Activated naive CD4-positive, alpha-beta T cell treated with anti-CD3 and anti-CD28 coated beads, Interleukin-2, amount 50 U/mL, for 24 hours (primary cell): Measurements from ENCODE around the gene TMEM132A.

Experiments used
- H3K27ac Mint-ChIP-seq: one replicate; pipeline ENCODE4 v1.8.0; 2021; ENCODE audit warnings: mild to moderate bottlenecking, mixed read lengths
- H3K27me3 Mint-ChIP-seq: one replicate; pipeline ENCODE4 v1.8.0; 2021; ENCODE audit warnings: mixed read lengths
- H3K36me3 Mint-ChIP-seq: one replicate; pipeline ENCODE4 v1.8.0; 2021; ENCODE audit warnings: mixed read lengths
- H3K4me1 Mint-ChIP-seq: one replicate; pipeline ENCODE4 v1.8.0; 2021; ENCODE audit warnings: mixed read lengths
- H3K4me3 Mint-ChIP-seq: one replicate; pipeline ENCODE4 v1.8.0; 2021; ENCODE audit warnings: mild to moderate bottlenecking, mixed read lengths
- H3K9me3 Mint-ChIP-seq: one replicate; pipeline ENCODE4 v1.8.0; 2021; ENCODE audit warnings: mixed read lengths

Gene TMEM132A

GRCh38 chr11:60948250-60948649 lies 24.0 kb downstream of the TMEM132A start:
- Mint-ChIP-seq H3K36me3 (peaks cover 8% of the 10 kb centered on the region), H3K27me3 (no peaks in the 10 kb centered on the region), H3K4me3 (no peak overlapping the region)

GRCh38 chr11:60950024-60950423 lies 25.8 kb downstream of the TMEM132A start:
- Mint-ChIP-seq H3K4me3 (peak overlapping the region; percentile 57), H3K4me1 (peaks cover 35% of the 10 kb centered on the region), H3K27me3 (no peaks in the 10 kb centered on the region), H3K36me3 (peaks cover 2% of the 10 kb centered on the region), H3K27ac (peak overlapping the region; percentile 51), H3K9me3 (no peaks in the 10 kb centered on the region)

More at GRCh38 chr11:60948250-60948649, 24.0 kb downstream of the TMEM132A start:
- H3K27ac Mint-ChIP-seq = no peak overlapping the region
- H3K4me1 Mint-ChIP-seq = peaks cover 30% of the 10 kb centered on the region
- H3K9me3 Mint-ChIP-seq = no peaks in the 10 kb centered on the region

GRCh38 chr11:60950933-60951605 lies 26.8 kb downstream of the TMEM132A start:
- Mint-ChIP-seq H3K27ac (no peak overlapping the region), H3K27me3 (no peaks in the 10 kb centered on the region), H3K36me3 (no peaks in the 10 kb centered on the region), H3K9me3 (no peaks in the 10 kb centered on the region), H3K4me3 (peak overlapping the region; percentile 81), H3K4me1 (peaks cover 35% of the 10 kb centered on the region)

- H3K36me3 Mint-ChIP-seq = no peaks in the 10 kb centered on the region
- peaks cover 35% of the 10 kb centered on the region for H3K4me1 Mint-ChIP-seq
- H3K9me3 Mint-ChIP-seq = no peaks in the 10 kb centered on the region
- peak overlapping the region; percentile 95 for H3K27ac Mint-ChIP-seq
- peak overlapping the region; percentile 81 for H3K4me3 Mint-ChIP-seq
- no peaks in the 10 kb centered on the region for H3K27me3 Mint-ChIP-seq
These were observed 27.3 kb downstream of the TMEM132A start for GRCh38 chr11:60951606-60951903.

GRCh38 chr11:60951904-60952741 lies 27.9 kb downstream of the TMEM132A start, which contains the start of gene SLC15A3:
SLC15A3 (minus strand) TSS chr11:60952176; CDS start chr11:60951551, 625 bp downstream.
- Mint-ChIP-seq H3K27me3 (no peaks in the 10 kb centered on the region), H3K4me3 (peak within 1 kb of the TSS; percentile 81), H3K36me3 (no peaks in the 10 kb centered on the region), H3K4me1 (peaks cover 35% of the 10 kb centered on the region), H3K27ac (peak within 1 kb of the TSS; percentile 95), H3K9me3 (no peaks in the 10 kb centered on the region)

DNA sequence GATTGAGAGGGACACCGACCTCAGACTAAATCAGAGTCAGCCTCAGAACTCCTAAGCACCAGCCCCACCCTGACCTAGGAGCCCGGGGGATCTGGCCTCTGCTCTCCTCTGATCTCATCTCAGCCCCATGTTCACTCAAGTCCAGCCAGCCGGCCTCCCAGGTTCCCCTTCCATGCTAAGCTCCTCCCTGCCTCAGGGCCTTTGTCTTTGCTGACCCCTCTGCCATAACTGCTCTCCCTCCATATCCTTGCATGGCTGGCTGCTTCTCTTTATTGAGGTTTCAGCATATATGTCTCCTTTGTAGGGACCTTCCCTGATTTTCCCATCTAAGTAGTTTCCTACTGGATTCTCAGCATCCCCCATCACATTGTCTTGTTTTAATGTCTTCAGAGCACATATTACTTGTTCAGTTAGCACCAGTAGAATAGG lies 28.5 kb downstream of the TMEM132A start:
- Mint-ChIP-seq H3K27ac (peak overlapping the region; percentile 62), H3K4me3 (peak overlapping the region; percentile 81), H3K4me1 (peaks cover 35% of the 10 kb centered on the region), H3K9me3 (no peaks in the 10 kb centered on the region), H3K27me3 (no peaks in the 10 kb centered on the region), H3K36me3 (no peaks in the 10 kb centered on the region)

- H3K4me3 Mint-ChIP-seq = no peak overlapping the region
- H3K9me3 Mint-ChIP-seq = no peaks in the 10 kb centered on the region
- H3K27ac Mint-ChIP-seq = peak overlapping the region; percentile 43
- no peaks in the 10 kb centered on the region for H3K27me3 Mint-ChIP-seq
- no peaks in the 10 kb centered on the region for H3K36me3 Mint-ChIP-seq
- H3K4me1 Mint-ChIP-seq = peaks cover 31% of the 10 kb centered on the region
These were observed 29.5 kb downstream of the TMEM132A start for GRCh38 chr11:60953781-60954180.

DNA sequence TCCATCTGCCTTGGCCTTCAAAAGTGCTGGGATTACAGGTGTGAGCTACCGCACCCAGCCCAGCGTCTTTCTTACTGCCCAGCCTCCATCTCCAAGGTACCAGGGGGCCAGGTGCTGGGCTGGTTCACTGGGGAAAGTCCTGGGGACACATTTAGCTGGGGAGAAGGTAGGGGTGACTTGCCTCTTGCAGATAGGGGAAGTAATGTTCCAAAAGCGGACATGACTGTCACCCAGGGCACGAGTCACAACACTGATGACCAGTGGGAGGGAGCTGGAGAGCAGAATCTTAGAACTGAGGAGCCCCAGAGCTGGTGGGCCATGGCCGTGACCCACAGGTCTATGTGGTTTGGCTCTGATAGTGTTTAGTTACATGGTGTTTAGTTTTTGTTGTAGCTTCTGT lies 30.2 kb downstream of the TMEM132A start:
- Mint-ChIP-seq H3K4me1 (peaks cover 30% of the 10 kb centered on the region), H3K27me3 (no peaks in the 10 kb centered on the region), H3K4me3 (no peak overlapping the region), H3K36me3 (no peaks in the 10 kb centered on the region), H3K9me3 (no peaks in the 10 kb centered on the region), H3K27ac (no peak overlapping the region)

DNA sequence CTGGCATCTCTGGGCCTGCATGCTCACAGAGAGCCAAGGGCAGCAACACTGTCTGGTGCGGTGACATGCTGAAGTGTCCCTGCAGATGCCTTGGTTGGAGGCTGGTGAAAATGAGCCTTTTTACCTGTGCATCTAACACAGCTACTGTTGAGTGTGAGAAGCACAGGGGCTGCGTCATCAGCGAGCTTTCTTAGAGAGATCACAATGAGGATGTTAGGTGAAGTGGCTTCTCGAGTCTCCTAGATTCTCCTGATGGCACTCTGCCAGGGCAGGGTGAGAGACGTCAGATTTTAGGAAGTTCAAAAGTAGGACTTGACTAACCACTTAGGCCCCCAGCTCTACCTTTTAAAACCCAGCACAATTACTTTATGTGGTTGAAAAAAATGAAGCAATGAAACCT lies 31.3 kb downstream of the TMEM132A start:
- H3K27ac Mint-ChIP-seq = no peak overlapping the region
- no peak overlapping the region for H3K4me3 Mint-ChIP-seq
- H3K9me3 Mint-ChIP-seq = no peaks in the 10 kb centered on the region
- no peaks in the 10 kb centered on the region for H3K27me3 Mint-ChIP-seq
- peaks cover 23% of the 10 kb centered on the region for H3K4me1 Mint-ChIP-seq
- no peaks in the 10 kb centered on the region for H3K36me3 Mint-ChIP-seq

DNA sequence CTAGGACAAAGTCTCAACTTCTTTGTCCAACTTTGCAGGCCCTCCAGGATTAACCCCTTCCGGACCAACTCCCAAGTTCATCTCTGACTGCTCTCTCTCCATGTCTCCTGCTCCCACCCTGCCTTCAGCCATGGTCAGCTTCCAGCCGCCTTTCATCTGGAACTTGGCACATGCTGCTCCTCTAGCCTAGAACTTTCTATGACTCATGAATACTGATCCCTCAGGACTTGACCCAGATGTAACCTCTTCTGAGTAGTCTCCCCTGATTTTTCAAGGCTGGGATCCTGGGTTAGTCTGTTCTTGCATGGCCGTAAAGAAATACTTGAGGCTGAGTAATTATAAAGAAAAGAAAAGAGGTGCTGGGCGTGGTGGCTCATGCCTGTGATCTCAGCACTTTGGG lies 32.9 kb downstream of the TMEM132A start:
- Mint-ChIP-seq H3K36me3 (no peaks in the 10 kb centered on the region), H3K27me3 (no peaks in the 10 kb centered on the region), H3K4me3 (no peak overlapping the region), H3K4me1 (peaks cover 16% of the 10 kb centered on the region), H3K9me3 (no peaks in the 10 kb centered on the region), H3K27ac (peak overlapping the region; percentile 31)

DNA sequence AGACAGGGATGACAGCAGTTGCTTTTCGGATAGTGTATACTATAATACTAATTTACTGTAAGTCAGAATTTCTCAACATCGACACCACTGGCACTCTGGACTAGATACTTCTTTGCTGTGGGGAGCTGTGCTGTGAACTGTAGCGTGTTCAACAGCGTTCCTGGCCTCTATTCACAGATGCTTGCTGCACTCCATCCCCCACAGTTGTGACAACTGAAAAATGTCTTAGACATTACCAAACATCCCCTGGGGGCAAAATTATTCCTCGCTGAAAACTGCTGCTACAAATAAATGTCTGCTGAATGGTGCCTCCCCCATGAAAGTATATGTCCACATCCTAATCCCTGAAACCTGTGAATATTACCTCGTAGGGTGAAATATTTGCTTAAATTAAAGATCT lies 35.2 kb downstream of the TMEM132A start:
- Mint-ChIP-seq H3K4me3 (no peak overlapping the region), H3K36me3 (no peaks in the 10 kb centered on the region), H3K4me1 (no peaks in the 10 kb centered on the region), H3K27me3 (no peaks in the 10 kb centered on the region), H3K27ac (peak overlapping the region; percentile 10), H3K9me3 (no peaks in the 10 kb centered on the region)

DNA sequence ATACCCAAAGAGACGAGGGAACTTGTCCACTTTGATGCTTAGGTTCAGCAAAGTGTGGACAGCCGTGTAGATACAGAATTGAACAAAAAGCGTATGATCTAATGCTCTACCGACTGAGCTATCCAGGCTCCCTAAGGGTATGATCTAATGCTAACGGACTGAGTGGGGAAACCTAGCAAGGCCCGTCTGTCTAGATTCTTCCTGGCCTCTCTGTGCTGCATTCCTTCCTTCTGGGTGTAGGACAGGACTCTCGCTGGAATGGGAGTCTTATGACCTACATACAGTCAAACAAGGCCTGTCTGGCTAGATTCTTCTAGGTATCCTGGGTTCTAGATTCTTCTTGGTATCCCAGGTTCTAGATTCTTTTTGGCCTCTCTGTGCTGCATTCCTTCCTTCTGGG lies 36.1 kb downstream of the TMEM132A start:
- no peak overlapping the region for H3K27ac Mint-ChIP-seq
- H3K36me3 Mint-ChIP-seq = no peaks in the 10 kb centered on the region
- H3K4me3 Mint-ChIP-seq = no peak overlapping the region
- no peaks in the 10 kb centered on the region for H3K4me1 Mint-ChIP-seq
- H3K9me3 Mint-ChIP-seq = no peaks in the 10 kb centered on the region
- no peaks in the 10 kb centered on the region for H3K27me3 Mint-ChIP-seq

GRCh38 chr11:60964801-60965200 lies 40.5 kb downstream of the TMEM132A start:
- Mint-ChIP-seq H3K27me3 (no peaks in the 10 kb centered on the region), H3K4me3 (no peak overlapping the region), H3K9me3 (no peaks in the 10 kb centered on the region), H3K36me3 (peaks cover 2% of the 10 kb centered on the region), H3K27ac (no peak overlapping the region), H3K4me1 (no peaks in the 10 kb centered on the region)

DNA sequence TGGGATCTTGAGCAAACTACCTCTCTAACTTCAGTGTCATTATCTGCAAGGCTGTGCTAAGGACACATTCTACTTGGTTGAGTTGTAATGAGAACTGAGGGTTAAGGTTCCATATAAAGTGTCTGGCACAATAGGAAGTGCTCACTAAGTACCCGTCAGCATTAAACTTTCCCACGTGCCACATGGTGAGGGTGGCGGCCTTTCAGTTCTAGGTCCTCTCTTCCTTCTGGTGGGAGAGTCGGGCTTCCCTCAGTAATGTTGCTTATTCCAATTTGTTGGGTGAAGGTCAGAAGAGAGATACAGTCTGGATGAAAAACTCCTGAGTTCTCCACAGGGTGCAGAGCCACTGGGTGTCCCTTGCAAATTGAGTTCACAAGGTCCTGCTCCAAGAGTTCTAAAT lies 42.6 kb downstream of the TMEM132A start:
- H3K27me3 Mint-ChIP-seq = no peaks in the 10 kb centered on the region
- H3K27ac Mint-ChIP-seq = no peak overlapping the region
- H3K4me3 Mint-ChIP-seq = no peak overlapping the region
- no peaks in the 10 kb centered on the region for H3K9me3 Mint-ChIP-seq
- peaks cover 2% of the 10 kb centered on the region for H3K36me3 Mint-ChIP-seq
- H3K4me1 Mint-ChIP-seq = peaks cover 16% of the 10 kb centered on the region

- Mint-ChIP-seq H3K27ac (no peak overlapping the region), H3K4me1 (peaks cover 16% of the 10 kb centered on the region), H3K27me3 (no peaks in the 10 kb centered on the region)
These were observed 44.0 kb downstream of the TMEM132A start for GRCh38 chr11:60968223-60968622.

DNA sequence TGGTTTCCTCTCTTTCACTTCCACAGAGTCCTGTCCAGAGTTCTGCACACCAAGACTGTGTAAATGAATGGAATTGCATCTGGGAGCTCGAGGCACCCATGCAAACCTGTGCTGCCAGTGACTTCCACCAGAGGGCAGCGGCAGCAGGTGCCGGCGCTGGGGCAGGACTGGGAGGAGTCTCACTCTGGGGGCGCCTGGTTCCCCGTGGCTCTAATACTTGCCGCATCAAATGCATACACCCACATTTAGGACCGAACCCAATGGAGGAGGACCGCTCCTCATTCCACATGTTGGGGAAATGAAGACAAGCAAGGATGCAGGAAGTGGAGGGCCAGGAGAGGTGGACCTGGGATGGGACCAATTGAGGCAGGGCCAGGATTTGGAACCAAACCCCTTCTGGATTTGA lies 46.1 kb downstream of the TMEM132A start:
- Mint-ChIP-seq H3K9me3 (no peaks in the 10 kb centered on the region), H3K27me3 (no peaks in the 10 kb centered on the region), H3K27ac (peak overlapping the region; percentile 95), H3K4me1 (peaks cover 20% of the 10 kb centered on the region), H3K4me3 (peak overlapping the region; percentile 99), H3K36me3 (peaks cover 28% of the 10 kb centered on the region)

More at GRCh38 chr11:60968223-60968622, 44.0 kb downstream of the TMEM132A start:
- no peaks in the 10 kb centered on the region for H3K9me3 Mint-ChIP-seq
- H3K4me3 Mint-ChIP-seq = no peak overlapping the region
- peaks cover 10% of the 10 kb centered on the region for H3K36me3 Mint-ChIP-seq
